AG04449 (cell line): ENCODE results near the gene ADAM11.
"Not testable (repeated sequence)": the region's sequence is repeated elsewhere in the genome, so short reads cannot be mapped to it uniquely, and the experiment has no call there.

Experiments
- CTCF ChIA-PET: fragments of 350-600 bp; formaldehyde crosslinking; extraction: SDS; loops from one replicate; lab custom pipeline; 2021; ENCODE audit warnings: antibody characterized with exemption; lab: Yijun Ruan, JAX
- POLR2A ChIA-PET: fragments of 400-600, 350-600 bp; formaldehyde crosslinking; extraction: SDS; loops from one replicate; lab custom pipeline; 2020; ENCODE audit warnings: antibody characterized with exemption, inconsistent platforms; lab: Yijun Ruan, JAX
- DNase-seq: peaks from one replicate; pipeline ENCODE4 v3.0.0-alpha.2; 2010; ENCODE audit warnings: low read depth, low spot score
- H3K4me3 ChIP-seq: 2 replicates; pipeline ENCODE4 v1.5.1; 2011; ENCODE audit warnings: low read depth, mild to moderate bottlenecking, control low read depth, low read length
- CTCF ChIP-seq: IDR thresholded peaks from one replicate; pipeline ENCODE4 v1.5.1; 2011; ENCODE audit warnings: mild to moderate bottlenecking, moderate library complexity, low read length, control low read depth, inconsistent platforms; ENCODE audit not compliant: insufficient read depth; ENCODE audit errors: missing control alignments

Gene ADAM11

GRCh38 chr17:44758414-44759085 lies at the start of gene ADAM11:
Gene ADAM11 (plus strand): TSS chr17:44758988. CDS start chr17:44759200, 212 bp downstream.
- H3K4me3 ChIP-seq = peak within 1 kb of the TSS; percentile 50
- no peak for TF ChIP-seq CTCF
- ChIA-PET POLR2A (no interaction called here), CTCF (interaction anchor here (1.4 to 2.9 kb wide), 3 partner anchors 17 to 120 kb away, joined by 5 to 9 read pairs (median 6); no protein-coding TSS in a partner anchor)
- DNase-seq = no peak

- no peak for DNase-seq
- CTCF ChIA-PET = no interaction called here
- H3K4me3 ChIP-seq = no peak overlapping the region
- POLR2A ChIA-PET = no interaction called here
- TF ChIP-seq CTCF = no peak
Measured at GRCh38 chr17:44719444-44719843, 39.3 kb upstream of the ADAM11 start.

GRCh38 chr17:44722254-44722653 lies 36.5 kb upstream of the ADAM11 start:
- ChIA-PET POLR2A (no interaction called here), CTCF (no interaction called here)
- H3K4me3 ChIP-seq = no peak overlapping the region
- DNase-seq = no peak
- TF ChIP-seq CTCF = no peak

GRCh38 chr17:44726121-44726520 lies 32.7 kb upstream of the ADAM11 start:
- CTCF ChIA-PET, DNase-seq, H3K4me3 ChIP-seq, POLR2A ChIA-PET: not testable (repeated sequence)

GRCh38 chr17:44733753-44734152 lies 25.0 kb upstream of the ADAM11 start:
- H3K4me3 ChIP-seq = no peak overlapping the region
- TF ChIP-seq CTCF = peak; percentile 39
- DNase-seq = no peak
- POLR2A ChIA-PET = interaction anchor here (0.5 kb wide), 1 partner anchor 340 kb away, joined by 3 read pairs; no protein-coding TSS in a partner anchor
- CTCF ChIA-PET = interaction anchor here (0.9 to 2.3 kb wide), 3 partner anchors 42 to 145 kb away, joined by 4 to 8 read pairs (median 7); no protein-coding TSS in a partner anchor

- no peak for TF ChIP-seq CTCF
- H3K4me3 ChIP-seq = no peak overlapping the region
- CTCF ChIA-PET = interaction anchor here (0.8 to 2.3 kb wide), 3 partner anchors 28 to 144 kb away, joined by 3 to 8 read pairs (median 7); no protein-coding TSS in a partner anchor
- POLR2A ChIA-PET = interaction anchor here (0.5 kb wide), 1 partner anchor 341 kb away, joined by 3 read pairs; no protein-coding TSS in a partner anchor
- no peak for DNase-seq
Measured at GRCh38 chr17:44734272-44734671, 24.5 kb upstream of the ADAM11 start.
